SU-DHL-6 (cell line): ENCODE measurements around the gene ADGRF4.

Experiments
- H2AFZ ChIP-seq: fragments of 200-600 bp; sonication (generic); 2 replicates; pipeline ENCODE4 v1.6.1; 2014; ENCODE audit warnings: low read depth, mild to moderate bottlenecking, moderate library complexity, mixed read lengths, antibody characterized with exemption, low read length; ENCODE audit not compliant: severe bottlenecking
- H3F3A ChIP-seq: fragments of 200-600 bp; shearing (Covaris generic); 2 replicates; pipeline ENCODE4 v1.6.0; 2016; ENCODE audit warnings: antibody characterized with exemption, mild to moderate bottlenecking; ENCODE audit not compliant: insufficient read depth
- H3K27ac ChIP-seq: fragments of 200-600 bp; sonication (generic); 2 replicates; pipeline ENCODE4 v1.5.1; 2016; ENCODE audit warnings: low read depth, mild to moderate bottlenecking, low read length, moderate library complexity, mixed read lengths
- H3K27me3 ChIP-seq: fragments of 200-600 bp; sonication (generic), shearing (Covaris generic); 2 replicates; pipeline ENCODE4 v1.6.0; 2014; ENCODE audit warnings: mild to moderate bottlenecking, low read length
- H3K36me3 ChIP-seq: fragments of 200-600 bp; sonication (generic); 2 replicates; pipeline ENCODE4 v1.6.1; 2014; ENCODE audit warnings: mild to moderate bottlenecking, low read length, mixed read lengths
- H3K4me2 ChIP-seq: fragments of 300-600, 200-600 bp; shearing (Covaris generic), sonication (generic); 2 replicates; pipeline ENCODE4 v1.6.0; 2014; ENCODE audit warnings: low read length, low read depth, mild to moderate bottlenecking; ENCODE audit not compliant: poor library complexity, severe bottlenecking
- H3K4me3 ChIP-seq: fragments of 200-600 bp; sonication (generic); 2 replicates; pipeline ENCODE4 v1.5.1; 2014; ENCODE audit warnings: antibody characterized with exemption, low read length, mild to moderate bottlenecking, mixed read lengths; ENCODE audit not compliant: insufficient read depth, poor library complexity, severe bottlenecking
- H3K79me2 ChIP-seq: fragments of 200-600 bp; sonication (generic); 2 replicates; pipeline ENCODE4 v1.6.1; 2014; ENCODE audit warnings: mild to moderate bottlenecking, low read length, moderate library complexity; ENCODE audit not compliant: insufficient read depth
- H3K9ac ChIP-seq: fragments of 200-600 bp; sonication (generic); 2 replicates; pipeline ENCODE4 v1.7.0; 2014; ENCODE audit warnings: mild to moderate bottlenecking, low read length
- H3K9me2 ChIP-seq: fragments of 200-600 bp; sonication (generic); replicated peaks from 2 replicates; pipeline ENCODE4 v1.6.1; 2014; ENCODE audit warnings: low read length; ENCODE audit not compliant: insufficient read depth
- H3K9me3 ChIP-seq: fragments of 200-600 bp; sonication (generic); 2 replicates; pipeline ENCODE4 v1.6.1; 2014; ENCODE audit warnings: low read length, mixed read lengths; ENCODE audit not compliant: insufficient read depth
- H4K20me1 ChIP-seq: fragments of 200-600 bp; sonication (generic); 2 replicates; pipeline ENCODE4 v1.6.1; 2014; ENCODE audit warnings: low read depth, mild to moderate bottlenecking, antibody characterized with exemption, low read length, moderate library complexity, mixed read lengths
- EZH2phosphoT487 ChIP-seq: fragments of 200-600 bp; sonication (generic), shearing (Covaris generic); conservative IDR thresholded peaks from 2 replicates; pipeline ENCODE4 v1.6.1; 2018; ENCODE audit warnings: mild to moderate bottlenecking, antibody characterized with exemption, low read length, moderate library complexity, mixed read lengths
- TF ChIP-seq, protein P1 (sequence below): fragments of 200-600 bp; sonication (generic); IDR thresholded peaks from one replicate; pipeline ENCODE4 v1.5.1; 2017; ENCODE audit warnings: antibody characterized with exemption, mild to moderate bottlenecking, low read length, moderate library complexity; ENCODE audit not compliant: insufficient read depth, poor library complexity, severe bottlenecking

The ADGRF4 gene

DNA sequence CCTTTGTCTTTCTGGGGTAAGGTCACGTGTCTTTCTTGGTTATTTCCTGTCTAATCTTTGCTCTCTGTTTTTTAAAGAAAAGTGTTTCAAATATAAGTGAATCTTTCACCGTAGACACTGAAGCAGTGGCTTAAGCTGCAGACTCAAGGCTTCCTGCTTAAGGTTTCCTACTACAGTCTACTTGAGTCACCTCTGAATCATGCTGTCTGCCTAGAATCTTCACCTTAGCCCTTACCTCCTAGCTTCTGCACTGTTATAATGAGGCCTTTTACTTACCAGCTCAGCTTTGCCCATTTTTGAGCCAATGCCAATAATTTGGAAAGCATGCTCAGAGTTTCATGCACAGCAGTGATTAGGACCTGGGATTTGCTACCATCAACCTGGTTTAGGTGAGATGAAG lies 30.6 kb downstream of the ADGRF4 start:
- H3K9ac ChIP-seq, result no peak overlapping the region
- H3K9me3 ChIP-seq, result 0 out of 2 replicates have a peak, but pooled peaks cover 4% of the 10 kb centered on the region
- H3F3A ChIP-seq, result no peaks in the 10 kb centered on the region
- TF ChIP-seq EZH2phosphoT487, result no peak
- TF ChIP-seq, protein P1, sequence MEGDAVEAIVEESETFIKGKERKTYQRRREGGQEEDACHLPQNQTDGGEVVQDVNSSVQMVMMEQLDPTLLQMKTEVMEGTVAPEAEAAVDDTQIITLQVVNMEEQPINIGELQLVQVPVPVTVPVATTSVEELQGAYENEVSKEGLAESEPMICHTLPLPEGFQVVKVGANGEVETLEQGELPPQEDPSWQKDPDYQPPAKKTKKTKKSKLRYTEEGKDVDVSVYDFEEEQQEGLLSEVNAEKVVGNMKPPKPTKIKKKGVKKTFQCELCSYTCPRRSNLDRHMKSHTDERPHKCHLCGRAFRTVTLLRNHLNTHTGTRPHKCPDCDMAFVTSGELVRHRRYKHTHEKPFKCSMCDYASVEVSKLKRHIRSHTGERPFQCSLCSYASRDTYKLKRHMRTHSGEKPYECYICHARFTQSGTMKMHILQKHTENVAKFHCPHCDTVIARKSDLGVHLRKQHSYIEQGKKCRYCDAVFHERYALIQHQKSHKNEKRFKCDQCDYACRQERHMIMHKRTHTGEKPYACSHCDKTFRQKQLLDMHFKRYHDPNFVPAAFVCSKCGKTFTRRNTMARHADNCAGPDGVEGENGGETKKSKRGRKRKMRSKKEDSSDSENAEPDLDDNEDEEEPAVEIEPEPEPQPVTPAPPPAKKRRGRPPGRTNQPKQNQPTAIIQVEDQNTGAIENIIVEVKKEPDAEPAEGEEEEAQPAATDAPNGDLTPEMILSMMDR, result no peak
- H3K79me2 ChIP-seq, result no peaks in the 10 kb centered on the region
- no peak overlapping the region for H3K4me2 ChIP-seq
- no peak overlapping the region for H2AFZ ChIP-seq
- no peaks in the 10 kb centered on the region for H3K36me3 ChIP-seq
- H4K20me1 ChIP-seq, result no peaks in the 10 kb centered on the region
- no peaks in the 10 kb centered on the region for H3K27me3 ChIP-seq
- H3K27ac ChIP-seq, result no peak overlapping the region
- no peak overlapping the region for H3K4me3 ChIP-seq
- no peaks in the 10 kb centered on the region for H3K9me2 ChIP-seq

- Histone ChIP-seq H3K36me3 (no peaks in the 10 kb centered on the region), H3K9me3 (0 out of 2 replicates have a peak, but pooled peaks cover 4% of the 10 kb centered on the region), H3K9ac (no peak overlapping the region), H3K4me3 (no peak overlapping the region), H3K27ac (no peak overlapping the region), H3K4me2 (no peak overlapping the region), H3F3A (no peaks in the 10 kb centered on the region), H4K20me1 (no peaks in the 10 kb centered on the region), H2AFZ (no peak overlapping the region), H3K9me2 (no peaks in the 10 kb centered on the region), H3K27me3 (no peaks in the 10 kb centered on the region), H3K79me2 (no peaks in the 10 kb centered on the region)
- TF ChIP-seq, protein P1, result no peak
- TF ChIP-seq EZH2phosphoT487, result no peak
Measured at GRCh38 chr6:47729457-47729856, 31.1 kb downstream of the ADGRF4 start.

- no peak for TF ChIP-seq EZH2phosphoT487
- TF ChIP-seq, protein P1, result peak; percentile 70
- no peak overlapping the region for H2AFZ ChIP-seq
- H3K27ac ChIP-seq, result no peak overlapping the region
- H3K9me2 ChIP-seq, result no peaks in the 10 kb centered on the region
- H3K36me3 ChIP-seq, result no peaks in the 10 kb centered on the region
- H3K9ac ChIP-seq, result no peak overlapping the region
- H3K4me2 ChIP-seq, result no peak overlapping the region
- no peaks in the 10 kb centered on the region for H4K20me1 ChIP-seq
- no peak overlapping the region for H3K4me3 ChIP-seq
- H3K79me2 ChIP-seq, result no peaks in the 10 kb centered on the region
- H3K27me3 ChIP-seq, result no peaks in the 10 kb centered on the region
- no peaks in the 10 kb centered on the region for H3F3A ChIP-seq
- H3K9me3 ChIP-seq, result no peaks in the 10 kb centered on the region
Measured at GRCh38 chr6:47733879-47734558, 35.6 kb downstream of the ADGRF4 start.
